Measurements from ENCODE around the gene CDH22. TPM values are rescaled to one million over a fixed set of nuclear protein-coding genes. Genes with fewer than 3 reads are reported as not detected.
A peak's percentile ranks its signal among the peaks of the same experiment; 100 is the strongest.

The CDH22 gene
- total RNA-seq, 1 experiment from 2014 or later = 0.11 TPM

DNA sequence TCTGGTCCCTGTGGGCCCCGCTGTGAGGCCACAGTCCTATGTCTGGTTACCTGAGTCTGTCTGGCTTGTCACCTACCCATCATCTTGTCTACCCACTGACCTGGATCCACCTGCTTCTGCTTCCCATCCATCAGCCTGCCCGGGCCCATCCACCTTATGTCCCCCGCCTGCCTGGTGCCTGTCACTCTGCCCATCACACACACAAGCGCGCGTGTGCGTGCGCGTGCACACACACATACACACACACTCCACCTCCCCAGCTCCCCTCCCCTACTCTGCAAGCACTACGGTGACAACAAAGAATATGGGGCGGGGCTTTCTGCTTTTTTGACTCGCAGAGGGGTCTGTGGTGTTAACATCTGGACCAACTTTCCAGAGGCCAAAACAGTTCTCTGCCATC is 8.0 kb downstream of the CDH22 start:
- no peak for DNase-seq (ENCODE audit: low read depth)

DNA sequence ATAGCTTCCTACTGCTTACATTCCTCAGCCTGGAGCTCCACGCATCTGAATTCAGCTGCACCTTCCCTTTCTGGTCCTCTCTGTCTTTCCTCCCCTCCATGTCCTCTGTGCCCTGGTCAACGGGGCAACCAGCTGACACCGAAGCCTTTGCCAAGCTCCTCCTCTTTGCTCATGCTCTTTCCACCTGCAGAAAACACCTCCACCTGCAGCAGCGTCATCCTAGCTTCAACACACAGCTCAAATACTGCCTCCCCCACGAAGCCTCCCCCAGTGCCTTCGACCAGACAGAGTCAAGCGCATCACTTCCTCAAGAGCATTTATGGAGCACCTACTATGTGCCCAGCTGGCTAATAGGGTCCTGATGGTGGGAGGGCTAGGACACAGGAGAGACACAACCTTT is 9.2 kb downstream of the CDH22 start:
- no peak for DNase-seq (ENCODE audit: low read depth)

DNA sequence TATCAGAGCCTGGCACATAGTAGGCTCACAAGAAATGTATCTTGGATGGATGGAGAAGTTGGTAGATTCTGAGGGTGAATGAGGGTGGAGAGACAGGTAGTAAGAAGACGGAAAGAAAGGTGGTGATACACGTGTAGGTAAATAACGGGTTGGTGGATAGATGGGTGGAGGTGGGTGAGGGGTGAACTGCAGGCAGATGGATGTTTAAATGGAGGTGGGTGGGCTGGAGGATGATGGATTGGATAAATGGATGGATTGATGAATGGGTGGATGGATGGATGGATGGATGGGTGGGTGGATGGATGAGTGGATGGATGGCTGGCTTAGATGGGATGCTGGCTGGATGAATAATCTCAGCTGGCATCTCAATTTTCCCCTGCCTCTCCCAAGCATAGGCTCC is 9.9 kb downstream of the CDH22 start:
- DNase-seq (ENCODE audit: low read depth) = no peak

GRCh38 chr20:46296526-46297250 is 11.6 kb downstream of the CDH22 start:
- DNase-seq (ENCODE audit: low read depth) = no peak

- peak; percentile 51 for DNase-seq (ENCODE audit: low read depth)
Observed at GRCh38 chr20:46293084-46293483, 15.2 kb downstream of the CDH22 start.

DNA sequence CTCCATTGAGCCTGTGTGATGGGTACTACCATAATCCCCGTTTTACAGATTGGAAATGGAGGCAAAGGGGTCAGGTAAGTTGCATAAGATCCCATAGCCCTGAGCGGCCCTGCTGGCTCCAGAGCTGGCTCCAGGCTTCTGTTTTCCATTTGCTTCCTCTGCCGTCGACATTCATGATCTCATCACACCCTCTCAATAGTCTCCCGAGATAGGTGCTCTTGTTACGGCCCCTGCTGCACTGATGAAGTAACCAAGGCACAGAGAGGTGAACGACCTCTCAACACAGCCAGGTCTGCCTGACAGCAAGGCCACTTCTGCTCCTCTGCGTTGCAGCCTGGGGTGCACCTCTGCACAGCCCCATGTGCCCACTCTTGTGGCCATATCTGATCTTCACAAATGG is 16.9 kb downstream of the CDH22 start:
- no peak for DNase-seq (ENCODE audit: low read depth)

GRCh38 chr20:46289432-46289831 is 18.9 kb downstream of the CDH22 start:
- no peak for DNase-seq (ENCODE audit: low read depth)

GRCh38 chr20:46286977-46287376 is 21.3 kb downstream of the CDH22 start:
- DNase-seq (ENCODE audit: low read depth) = no peak

- no peak for DNase-seq (ENCODE audit: low read depth)
Observed at GRCh38 chr20:46286382-46286781, 21.9 kb downstream of the CDH22 start.

- no peak for DNase-seq (ENCODE audit: low read depth)
Observed at GRCh38 chr20:46285740-46286139, 22.6 kb downstream of the CDH22 start.

DNA sequence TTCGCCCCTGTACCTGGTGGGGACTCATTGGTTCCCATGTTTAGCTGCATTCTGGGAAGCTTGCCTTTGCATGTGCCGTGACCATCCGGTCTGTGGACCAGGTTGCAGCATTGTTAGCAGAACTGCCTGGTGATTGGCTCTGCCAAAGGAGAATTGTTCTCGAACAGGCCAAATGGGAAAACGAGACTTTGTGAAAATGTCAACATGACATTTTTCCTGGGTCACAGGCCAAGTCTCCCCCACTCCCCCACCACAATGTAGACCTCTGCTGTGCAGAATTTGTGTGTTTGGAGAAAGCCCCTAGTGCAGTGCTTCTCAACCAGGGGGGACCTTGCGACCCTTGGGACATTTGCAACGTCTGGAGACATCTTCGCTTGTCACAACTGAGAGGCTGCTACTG is 23.2 kb downstream of the CDH22 start:
- DNase-seq (ENCODE audit: low read depth) = no peak

GRCh38 chr20:46284040-46284427 is 24.3 kb downstream of the CDH22 start:
- DNase-seq (ENCODE audit: low read depth) = no peak

DNA sequence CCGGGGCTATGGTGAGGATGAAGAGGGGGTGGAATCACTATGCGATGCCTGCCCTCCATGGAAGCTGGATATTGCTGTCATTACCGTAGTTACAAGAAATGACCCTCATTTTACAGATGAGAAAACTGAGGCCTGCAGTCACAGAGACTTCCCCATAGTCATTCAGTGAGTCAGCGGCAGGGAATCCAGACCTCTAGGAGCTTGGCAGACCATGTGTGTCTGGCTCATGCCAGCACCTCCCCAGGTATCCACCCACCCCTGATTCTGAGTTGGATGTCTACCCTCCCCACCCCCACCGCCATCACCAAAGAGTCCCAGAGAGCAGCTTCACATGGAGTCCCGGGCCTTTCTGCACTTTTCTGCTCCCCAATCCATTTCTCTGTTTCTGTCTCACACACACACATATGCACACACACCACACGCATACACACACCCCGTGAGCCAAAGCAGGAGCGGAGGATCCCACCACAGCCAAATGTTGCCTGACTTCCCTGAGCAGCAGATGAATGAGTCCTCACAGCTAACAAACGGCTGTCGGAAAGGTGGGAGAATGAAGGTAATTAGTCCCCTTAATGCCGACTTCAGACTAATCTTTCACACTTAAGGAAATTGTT is 24.8 kb downstream of the CDH22 start:
- DNase-seq (ENCODE audit: low read depth) = no peak

DNA sequence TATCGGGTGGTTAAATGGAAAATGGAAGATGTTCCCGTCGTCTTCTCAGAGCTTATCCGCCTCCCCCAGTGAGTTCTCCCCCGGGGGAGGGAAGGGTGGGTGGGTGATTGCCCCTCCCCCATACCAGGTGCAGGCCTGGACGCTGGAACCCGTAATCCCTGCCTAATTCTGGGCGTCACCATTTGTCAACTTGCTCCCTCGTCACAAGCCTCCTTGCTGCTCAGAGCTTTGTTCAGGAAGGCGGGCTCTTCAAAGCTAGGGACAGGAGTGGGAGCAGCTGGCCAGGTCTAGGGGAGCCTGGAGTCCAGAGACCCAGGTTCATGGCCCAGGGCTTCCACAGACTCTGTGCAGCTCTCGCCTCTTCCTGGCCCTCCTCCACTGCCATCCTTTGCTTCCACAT is 25.6 kb downstream of the CDH22 start:
- no peak for DNase-seq (ENCODE audit: low read depth)

DNA sequence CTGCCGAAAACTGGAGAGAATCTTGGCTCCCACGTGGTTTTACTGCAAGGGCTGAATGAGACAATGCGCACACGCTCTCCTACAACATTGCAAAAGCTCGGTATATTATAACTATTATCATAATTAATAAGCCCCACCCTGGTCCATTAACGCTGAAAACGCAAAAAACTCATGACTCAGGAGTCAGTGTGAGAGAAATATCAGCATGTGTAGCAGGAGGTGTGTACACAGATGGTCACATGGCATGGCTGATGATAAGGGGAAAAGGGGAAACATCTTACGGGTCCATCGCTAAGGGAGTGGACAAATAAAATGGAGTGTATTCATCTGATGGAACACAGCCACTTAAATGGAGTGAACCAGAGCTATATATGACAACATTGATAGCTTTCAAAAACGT is 29.2 kb downstream of the CDH22 start:
- DNase-seq (ENCODE audit: low read depth) = no peak

- no peak for DNase-seq (ENCODE audit: low read depth)
Observed at GRCh38 chr20:46277602-46278001, 30.7 kb downstream of the CDH22 start.

GRCh38 chr20:46276531-46276930 is 31.8 kb downstream of the CDH22 start:
- peak; percentile 2 for DNase-seq (ENCODE audit: low read depth)

- no peak for DNase-seq (ENCODE audit: low read depth)
Observed at GRCh38 chr20:46275091-46275490, 33.2 kb downstream of the CDH22 start.

GRCh38 chr20:46273717-46274116 is 34.6 kb downstream of the CDH22 start:
- no peak for DNase-seq (ENCODE audit: low read depth)

- DNase-seq (ENCODE audit: low read depth) = no peak
Observed at GRCh38 chr20:46272389-46273047, 35.8 kb downstream of the CDH22 start.

DNA sequence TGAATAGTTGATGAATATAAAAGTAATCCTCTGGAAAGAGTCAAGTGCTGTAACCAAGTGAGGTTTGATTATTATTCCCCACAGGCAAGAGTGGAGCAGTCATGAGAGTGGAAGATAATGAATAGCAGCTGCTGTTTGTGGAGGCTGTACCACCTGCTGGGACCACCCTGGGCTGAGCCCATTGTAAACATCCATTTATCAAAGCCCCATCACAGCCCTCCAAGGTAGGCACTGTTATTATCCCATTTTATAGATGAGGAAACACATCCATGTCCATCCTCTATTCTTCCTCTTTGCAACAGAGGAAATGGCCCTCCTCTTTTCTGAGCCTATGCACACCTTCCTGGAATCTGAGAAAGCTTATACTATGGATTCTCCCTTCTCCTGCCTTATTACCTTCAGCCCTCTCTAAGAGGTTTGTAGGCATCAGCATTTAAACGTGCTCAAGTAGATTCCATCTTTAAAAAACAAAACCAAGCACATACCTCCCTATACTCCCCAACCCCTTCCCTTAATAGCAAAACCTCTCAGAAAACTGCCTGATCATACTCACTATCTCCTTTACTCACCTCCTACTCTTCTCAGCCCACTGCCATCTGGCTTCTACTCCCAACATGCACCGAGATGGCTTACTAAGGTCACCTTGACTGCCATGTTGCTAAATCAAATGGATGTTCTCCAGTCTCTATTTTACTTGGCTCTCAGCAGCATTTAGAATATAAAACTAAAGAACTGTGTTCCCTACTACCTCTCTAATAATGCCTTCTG is 37.1 kb downstream of the CDH22 start:
- DNase-seq (ENCODE audit: low read depth) = no peak

DNA sequence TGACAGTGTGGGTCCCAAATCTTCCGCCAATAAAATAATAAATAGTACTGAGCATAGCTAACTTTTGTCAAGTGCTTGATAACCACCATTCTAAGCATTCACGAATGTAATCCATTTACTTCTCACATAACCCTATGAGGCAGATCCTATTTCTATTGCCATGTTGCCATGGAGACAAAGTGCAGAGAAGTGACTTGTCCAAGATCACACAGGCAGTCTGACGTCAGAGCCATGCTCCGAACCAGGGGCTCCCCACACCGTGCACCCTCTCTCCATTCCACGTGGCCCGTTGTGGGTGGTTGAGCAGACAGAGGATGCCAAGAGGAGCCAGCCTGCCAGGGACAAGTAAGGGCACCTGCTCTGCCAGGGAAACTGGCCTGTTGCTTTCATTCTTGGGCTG is 38.9 kb downstream of the CDH22 start:
- no peak for DNase-seq (ENCODE audit: low read depth)

All from LHCN-M2 (cell line).